T-helper 2 cell treated with Interferon-gamma antibody and Interleukin-4, amounts not matched to agents 5 μg/mL and 100 μg/mL, for 36 hours (primary cell): ENCODE measurements around the gene UNC13C.

ENCODE experiments used
- DNase-seq: peaks from one replicate; pipeline ENCODE4 v3.0.0; 2021; ENCODE audit warnings: low spot score
- H3K27ac Mint-ChIP-seq: one replicate; pipeline ENCODE4 v1.8.0; 2021; ENCODE audit warnings: mild to moderate bottlenecking, mixed read lengths
- H3K27me3 Mint-ChIP-seq: one replicate; pipeline ENCODE4 v1.8.0; 2021; ENCODE audit warnings: low read depth, mixed read lengths
- H3K36me3 Mint-ChIP-seq: one replicate; pipeline ENCODE4 v1.8.0; 2021; ENCODE audit warnings: low read depth, mixed read lengths
- H3K4me1 Mint-ChIP-seq: one replicate; pipeline ENCODE4 v1.8.0; 2021; ENCODE audit warnings: low read depth, mixed read lengths
- H3K4me3 Mint-ChIP-seq: one replicate; pipeline ENCODE4 v1.8.0; 2022; ENCODE audit warnings: mild to moderate bottlenecking, moderate library complexity, mixed read lengths
- H3K9me3 Mint-ChIP-seq: one replicate; pipeline ENCODE4 v1.8.0; 2021; ENCODE audit warnings: mixed read lengths

Gene UNC13C

GRCh38 chr15:54608876-54609835 lies 630.9 kb downstream of the UNC13C start:
- no peaks in the 10 kb centered on the region for H3K4me1 Mint-ChIP-seq
- no peak overlapping the region for H3K4me3 Mint-ChIP-seq
- no peaks in the 10 kb centered on the region for H3K27me3 Mint-ChIP-seq
- DNase-seq: no peak
- H3K36me3 Mint-ChIP-seq: no peaks in the 10 kb centered on the region
- no peaks in the 10 kb centered on the region for H3K9me3 Mint-ChIP-seq
- no peak overlapping the region for H3K27ac Mint-ChIP-seq

- Mint-ChIP-seq H3K27ac (no peak overlapping the region), H3K9me3 (no peaks in the 10 kb centered on the region), H3K4me1 (no peaks in the 10 kb centered on the region), H3K36me3 (no peaks in the 10 kb centered on the region), H3K27me3 (no peaks in the 10 kb centered on the region), H3K4me3 (no peak overlapping the region)
- DNase-seq: no peak
These were observed 639.9 kb downstream of the UNC13C start for GRCh38 chr15:54618120-54618519.

GRCh38 chr15:54619180-54619579 lies 640.9 kb downstream of the UNC13C start:
- Mint-ChIP-seq H3K4me1 (no peaks in the 10 kb centered on the region), H3K9me3 (no peaks in the 10 kb centered on the region), H3K27me3 (no peaks in the 10 kb centered on the region), H3K4me3 (no peak overlapping the region), H3K36me3 (no peaks in the 10 kb centered on the region), H3K27ac (no peak overlapping the region)
- DNase-seq: no peak

GRCh38 chr15:54620916-54621315 lies 642.7 kb downstream of the UNC13C start:
- Mint-ChIP-seq H3K27me3 (no peaks in the 10 kb centered on the region), H3K27ac (no peak overlapping the region), H3K4me3 (no peak overlapping the region), H3K4me1 (no peaks in the 10 kb centered on the region), H3K36me3 (no peaks in the 10 kb centered on the region), H3K9me3 (no peaks in the 10 kb centered on the region)
- no peak for DNase-seq

GRCh38 chr15:54636147-54636546 lies 657.9 kb downstream of the UNC13C start:
- Mint-ChIP-seq H3K36me3 (no peaks in the 10 kb centered on the region), H3K9me3 (no peaks in the 10 kb centered on the region), H3K27ac (no peak overlapping the region), H3K4me3 (no peak overlapping the region), H3K4me1 (no peaks in the 10 kb centered on the region), H3K27me3 (no peaks in the 10 kb centered on the region)
- DNase-seq: no peak

GRCh38 chr15:54638666-54639065 lies 660.4 kb downstream of the UNC13C start:
- Mint-ChIP-seq H3K4me1 (no peaks in the 10 kb centered on the region), H3K4me3 (no peak overlapping the region), H3K27me3 (no peaks in the 10 kb centered on the region)

GRCh38 chr15:54640873-54641272 lies 662.6 kb downstream of the UNC13C start:
- DNase-seq: no peak
- Mint-ChIP-seq H3K4me3 (no peak overlapping the region), H3K27me3 (no peaks in the 10 kb centered on the region), H3K9me3 (no peaks in the 10 kb centered on the region), H3K27ac (no peak overlapping the region), H3K4me1 (no peaks in the 10 kb centered on the region), H3K36me3 (no peaks in the 10 kb centered on the region)

More at GRCh38 chr15:54638666-54639065, 660.4 kb downstream of the UNC13C start:
- Mint-ChIP-seq H3K27ac (no peak overlapping the region), H3K9me3 (no peaks in the 10 kb centered on the region), H3K36me3 (no peaks in the 10 kb centered on the region)
- DNase-seq: no peak

- DNase-seq: no peak
- H3K9me3 Mint-ChIP-seq: peaks cover 12% of the 10 kb centered on the region
- no peak overlapping the region for H3K4me3 Mint-ChIP-seq
- no peaks in the 10 kb centered on the region for H3K27me3 Mint-ChIP-seq
- no peak overlapping the region for H3K27ac Mint-ChIP-seq
- no peaks in the 10 kb centered on the region for H3K4me1 Mint-ChIP-seq
- H3K36me3 Mint-ChIP-seq: no peaks in the 10 kb centered on the region
These were observed 666.6 kb downstream of the UNC13C start for GRCh38 chr15:54644796-54645195.

GRCh38 chr15:54659646-54660045 lies 681.4 kb downstream of the UNC13C start:
- Mint-ChIP-seq H3K36me3 (no peaks in the 10 kb centered on the region), H3K27me3 (no peaks in the 10 kb centered on the region), H3K4me1 (no peaks in the 10 kb centered on the region), H3K9me3 (no peaks in the 10 kb centered on the region), H3K4me3 (no peak overlapping the region), H3K27ac (no peak overlapping the region)
- DNase-seq: no peak

- Mint-ChIP-seq H3K27ac (no peak overlapping the region), H3K9me3 (no peaks in the 10 kb centered on the region)
These were observed 682.1 kb downstream of the UNC13C start for GRCh38 chr15:54660356-54660755.

GRCh38 chr15:54675241-54675640 lies 697.0 kb downstream of the UNC13C start:
- Mint-ChIP-seq H3K36me3 (no peaks in the 10 kb centered on the region), H3K27me3 (no peaks in the 10 kb centered on the region), H3K27ac (no peak overlapping the region), H3K4me1 (no peaks in the 10 kb centered on the region), H3K9me3 (peaks cover 25% of the 10 kb centered on the region), H3K4me3 (no peak overlapping the region)
- no peak for DNase-seq

More at GRCh38 chr15:54660356-54660755, 682.1 kb downstream of the UNC13C start:
- Mint-ChIP-seq H3K4me3 (no peak overlapping the region), H3K4me1 (no peaks in the 10 kb centered on the region), H3K27me3 (no peaks in the 10 kb centered on the region), H3K36me3 (no peaks in the 10 kb centered on the region)
- no peak for DNase-seq

GRCh38 chr15:54681584-54681983 lies 703.3 kb downstream of the UNC13C start:
- H3K27me3 Mint-ChIP-seq: no peaks in the 10 kb centered on the region
- no peak overlapping the region for H3K4me3 Mint-ChIP-seq
- no peaks in the 10 kb centered on the region for H3K4me1 Mint-ChIP-seq
- DNase-seq: no peak
- H3K36me3 Mint-ChIP-seq: no peaks in the 10 kb centered on the region
- H3K27ac Mint-ChIP-seq: no peak overlapping the region
- H3K9me3 Mint-ChIP-seq: no peaks in the 10 kb centered on the region
